HUES6 (cell line): ENCODE measurements around the gene STARD3.
A peak's percentile ranks its signal among the peaks of the same experiment; 100 is the strongest.

Experiments used
- H3K27ac ChIP-seq: 2 replicates; pipeline ENCODE4 v1.7.0; 2013; ENCODE audit warnings: low read depth, mild to moderate bottlenecking, low read length, inconsistent platforms
- H3K27me3 ChIP-seq: 2 replicates; pipeline ENCODE4 v1.6.1; 2013; ENCODE audit warnings: low read length; ENCODE audit not compliant: control insufficient read depth, insufficient read depth
- H3K36me3 ChIP-seq: 2 replicates; pipeline ENCODE4 v1.6.1; 2013; ENCODE audit warnings: low read length; ENCODE audit not compliant: control insufficient read depth, insufficient read depth
- H3K4me1 ChIP-seq: 2 replicates; pipeline ENCODE4 v1.6.1; 2013; ENCODE audit warnings: low read length; ENCODE audit not compliant: control insufficient read depth, insufficient read depth
- H3K4me3 ChIP-seq: 2 replicates; pipeline ENCODE4 v1.5.1; 2013; ENCODE audit warnings: low read depth, low read length
- H3K9ac ChIP-seq: one replicate; pipeline ENCODE4 v1.6.1; 2013; ENCODE audit warnings: mild to moderate bottlenecking, low read length
- H3K9me3 ChIP-seq: 2 replicates; pipeline ENCODE4 v1.6.1; 2013; ENCODE audit warnings: low read depth, low read length; ENCODE audit not compliant: control insufficient read depth, insufficient read depth

Gene STARD3

DNA sequence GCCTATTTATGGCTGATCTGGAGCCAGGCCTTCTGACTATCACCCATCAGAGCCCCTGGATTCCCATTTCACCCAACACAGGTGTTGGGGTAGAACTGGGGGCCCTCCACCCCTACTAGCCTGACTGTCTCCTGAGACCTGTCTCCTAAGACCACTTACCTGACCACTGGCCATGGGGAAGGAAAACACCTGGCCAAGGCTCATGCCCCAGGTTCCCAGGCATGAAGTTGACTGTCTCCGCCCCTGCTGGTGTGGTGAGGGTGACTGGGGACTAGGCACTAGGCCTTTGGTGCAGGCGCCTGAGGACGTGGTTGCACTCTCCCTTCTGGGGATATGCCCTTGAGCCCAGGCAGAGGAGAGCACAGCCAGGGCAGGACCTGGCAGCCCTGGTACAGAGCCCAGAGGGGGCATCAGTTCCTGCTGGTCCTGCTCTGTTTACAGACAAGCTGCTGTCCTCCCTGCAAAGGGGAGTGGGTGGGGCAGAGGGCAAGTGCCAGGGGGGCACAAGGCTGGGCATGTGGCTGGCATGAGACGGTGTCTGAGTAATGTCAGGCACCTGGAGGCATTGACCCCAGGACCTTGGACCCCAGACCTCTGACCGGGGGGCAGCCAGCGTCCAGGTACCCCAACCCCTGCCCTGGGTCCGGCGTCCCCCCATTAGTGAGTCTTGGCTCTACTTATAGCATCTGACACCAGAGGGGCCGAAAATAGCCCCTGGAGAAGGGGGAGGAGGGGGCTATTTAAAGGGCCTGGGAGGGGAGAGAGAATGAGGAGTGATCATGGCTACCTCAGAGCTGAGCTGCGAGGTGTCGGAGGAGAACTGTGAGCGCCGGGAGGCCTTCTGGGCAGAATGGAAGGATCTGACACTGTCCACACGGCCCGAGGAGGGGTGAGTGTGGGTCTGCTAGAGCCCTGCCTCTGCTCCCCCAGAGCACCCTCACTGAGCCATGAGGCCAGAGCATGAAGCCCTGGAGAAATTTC lies 27.9 kb downstream of the STARD3 start, which contains the start of gene TCAP:
Gene TCAP, plus strand, starts transcription at position 769 of the 981 bp plus-strand sequence. Its CDS starts 11 bp downstream, at position 780.
- Histone ChIP-seq H3K27ac (no peak within 1 kb of the TSS), H3K36me3 (peaks cover 20% of the 10 kb centered on the region), H3K27me3 (peaks cover 40% of the 10 kb centered on the region), H3K9ac (no peak within 1 kb of the TSS), H3K9me3 (no peaks in the 10 kb centered on the region), H3K4me3 (peak within 1 kb of the TSS; percentile 52), H3K4me1 (peaks cover 49% of the 10 kb centered on the region)

DNA sequence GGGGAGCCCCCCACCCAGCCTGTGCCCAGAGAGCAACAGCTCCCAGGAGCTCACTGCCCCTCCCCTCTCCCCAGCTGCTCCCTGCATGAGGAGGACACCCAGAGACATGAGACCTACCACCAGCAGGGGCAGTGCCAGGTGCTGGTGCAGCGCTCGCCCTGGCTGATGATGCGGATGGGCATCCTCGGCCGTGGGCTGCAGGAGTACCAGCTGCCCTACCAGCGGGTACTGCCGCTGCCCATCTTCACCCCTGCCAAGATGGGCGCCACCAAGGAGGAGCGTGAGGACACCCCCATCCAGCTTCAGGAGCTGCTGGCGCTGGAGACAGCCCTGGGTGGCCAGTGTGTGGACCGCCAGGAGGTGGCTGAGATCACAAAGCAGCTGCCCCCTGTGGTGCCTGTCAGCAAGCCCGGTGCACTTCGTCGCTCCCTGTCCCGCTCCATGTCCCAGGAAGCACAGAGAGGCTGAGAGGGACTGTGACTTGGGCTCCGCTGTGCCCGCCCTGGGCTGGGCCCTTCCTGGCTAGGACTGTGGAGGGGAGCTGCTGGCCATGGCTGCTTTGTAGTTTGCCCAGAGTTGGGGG lies 28.8 kb downstream of the STARD3 start:
- no peak overlapping the region for H3K27ac ChIP-seq
- H3K4me3 ChIP-seq, result no peak overlapping the region
- peaks cover 12% of the 10 kb centered on the region for H3K36me3 ChIP-seq
- no peak overlapping the region for H3K9ac ChIP-seq
- H3K9me3 ChIP-seq, result no peaks in the 10 kb centered on the region
- peaks cover 40% of the 10 kb centered on the region for H3K27me3 ChIP-seq
- H3K4me1 ChIP-seq, result peaks cover 49% of the 10 kb centered on the region

DNA sequence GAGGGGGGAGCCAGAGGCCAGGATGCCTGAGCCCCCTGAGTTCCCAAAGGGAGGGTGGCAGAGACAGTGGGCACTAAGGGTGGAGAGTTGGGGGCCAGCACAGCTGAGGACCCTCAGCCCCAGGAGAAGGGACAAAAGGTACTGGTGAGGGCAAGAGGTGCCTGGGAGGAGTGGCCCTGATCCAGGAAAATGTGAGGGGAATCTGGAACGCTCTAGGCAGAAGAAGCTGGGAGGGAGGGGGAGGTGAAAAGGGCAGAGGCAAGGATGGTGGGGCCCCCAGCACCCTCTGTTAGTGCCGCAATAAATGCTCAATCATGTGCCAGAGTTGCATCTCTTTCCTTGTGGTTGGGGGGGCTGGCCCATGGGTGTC lies 29.3 kb downstream of the STARD3 start:
- Histone ChIP-seq H3K9ac (no peak overlapping the region), H3K4me3 (no peak overlapping the region), H3K36me3 (peaks cover 8% of the 10 kb centered on the region), H3K27ac (no peak overlapping the region), H3K4me1 (peaks cover 49% of the 10 kb centered on the region), H3K27me3 (peaks cover 40% of the 10 kb centered on the region), H3K9me3 (no peaks in the 10 kb centered on the region)

DNA sequence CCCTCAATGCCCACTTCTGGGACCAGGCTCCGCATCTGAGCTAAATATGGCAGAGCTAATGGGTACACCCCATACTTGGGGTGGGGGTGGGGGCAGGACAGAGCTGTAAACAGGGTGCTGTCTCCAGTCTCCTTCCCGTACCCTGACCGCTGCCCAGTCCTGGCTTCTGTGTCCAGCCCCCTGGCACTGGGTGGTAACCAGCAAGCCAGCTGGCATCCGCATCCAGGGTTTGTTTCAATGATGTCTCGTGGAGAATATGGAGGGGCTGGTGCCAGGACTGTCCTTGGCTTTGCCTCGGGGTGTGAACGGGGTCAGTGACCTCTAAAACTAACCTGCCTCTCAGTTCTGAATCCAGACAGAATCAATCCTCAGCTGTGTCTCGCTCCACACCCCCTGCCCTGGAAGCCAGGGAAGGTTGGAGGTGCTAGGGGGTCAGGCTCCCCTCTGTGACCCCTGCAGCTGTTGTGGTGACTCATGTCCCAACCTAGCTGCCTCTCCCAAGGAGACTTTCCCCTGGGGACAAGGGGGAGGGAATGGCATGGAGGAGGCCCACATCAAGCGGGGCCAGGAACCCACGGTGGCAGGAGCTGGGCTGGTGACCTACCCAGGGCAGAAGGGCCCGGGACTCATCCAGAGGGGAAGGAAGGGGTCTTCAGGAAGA lies 29.8 kb downstream of the STARD3 start:
- Histone ChIP-seq H3K27ac (no peak overlapping the region), H3K4me1 (peaks cover 49% of the 10 kb centered on the region), H3K9me3 (no peaks in the 10 kb centered on the region), H3K36me3 (peaks cover 3% of the 10 kb centered on the region; the same call in 1 of the 2 replicates), H3K27me3 (peaks cover 40% of the 10 kb centered on the region), H3K4me3 (peak overlapping the region; percentile 64), H3K9ac (no peak overlapping the region)

DNA sequence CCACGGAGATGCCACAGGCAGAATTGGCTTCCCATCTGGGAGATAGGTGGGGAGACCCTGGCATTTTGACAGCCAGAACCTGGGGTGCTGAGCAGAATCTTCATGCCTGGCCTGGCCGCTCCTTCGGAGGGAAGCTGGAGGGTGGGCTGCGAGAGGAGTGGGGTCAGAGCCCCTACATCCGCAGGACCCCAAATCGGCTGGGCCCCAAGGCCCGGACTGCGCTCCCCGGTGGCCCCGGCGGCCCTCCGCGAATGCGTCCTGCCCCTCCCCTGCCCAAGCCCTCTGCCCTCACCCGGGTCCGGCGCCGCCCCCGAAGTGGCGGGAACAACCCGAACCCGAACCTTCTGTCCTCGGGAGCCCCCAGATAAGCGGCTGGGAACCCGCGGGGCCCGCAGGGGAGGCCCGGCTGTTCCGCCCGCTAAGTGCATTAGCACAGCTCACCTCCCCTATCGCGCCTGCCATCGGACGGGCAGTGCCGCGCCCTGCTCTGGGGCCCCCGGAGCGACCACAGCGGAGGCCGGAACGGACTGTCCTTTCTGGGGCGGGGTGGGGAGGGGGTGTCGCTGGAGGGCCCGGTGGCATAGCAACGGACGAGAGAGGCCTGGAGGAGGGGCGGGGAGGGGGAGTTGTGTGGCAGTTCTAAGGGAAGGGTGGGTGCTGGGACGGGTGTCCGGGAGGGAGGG lies 30.5 kb downstream of the STARD3 start:
- peaks cover 40% of the 10 kb centered on the region for H3K27me3 ChIP-seq
- peaks cover 51% of the 10 kb centered on the region for H3K4me1 ChIP-seq
- H3K36me3 ChIP-seq, result no peaks in the 10 kb centered on the region
- H3K9ac ChIP-seq, result no peak overlapping the region
- peak overlapping the region; percentile 64 for H3K4me3 ChIP-seq
- H3K9me3 ChIP-seq, result no peaks in the 10 kb centered on the region
- no peak overlapping the region for H3K27ac ChIP-seq

DNA sequence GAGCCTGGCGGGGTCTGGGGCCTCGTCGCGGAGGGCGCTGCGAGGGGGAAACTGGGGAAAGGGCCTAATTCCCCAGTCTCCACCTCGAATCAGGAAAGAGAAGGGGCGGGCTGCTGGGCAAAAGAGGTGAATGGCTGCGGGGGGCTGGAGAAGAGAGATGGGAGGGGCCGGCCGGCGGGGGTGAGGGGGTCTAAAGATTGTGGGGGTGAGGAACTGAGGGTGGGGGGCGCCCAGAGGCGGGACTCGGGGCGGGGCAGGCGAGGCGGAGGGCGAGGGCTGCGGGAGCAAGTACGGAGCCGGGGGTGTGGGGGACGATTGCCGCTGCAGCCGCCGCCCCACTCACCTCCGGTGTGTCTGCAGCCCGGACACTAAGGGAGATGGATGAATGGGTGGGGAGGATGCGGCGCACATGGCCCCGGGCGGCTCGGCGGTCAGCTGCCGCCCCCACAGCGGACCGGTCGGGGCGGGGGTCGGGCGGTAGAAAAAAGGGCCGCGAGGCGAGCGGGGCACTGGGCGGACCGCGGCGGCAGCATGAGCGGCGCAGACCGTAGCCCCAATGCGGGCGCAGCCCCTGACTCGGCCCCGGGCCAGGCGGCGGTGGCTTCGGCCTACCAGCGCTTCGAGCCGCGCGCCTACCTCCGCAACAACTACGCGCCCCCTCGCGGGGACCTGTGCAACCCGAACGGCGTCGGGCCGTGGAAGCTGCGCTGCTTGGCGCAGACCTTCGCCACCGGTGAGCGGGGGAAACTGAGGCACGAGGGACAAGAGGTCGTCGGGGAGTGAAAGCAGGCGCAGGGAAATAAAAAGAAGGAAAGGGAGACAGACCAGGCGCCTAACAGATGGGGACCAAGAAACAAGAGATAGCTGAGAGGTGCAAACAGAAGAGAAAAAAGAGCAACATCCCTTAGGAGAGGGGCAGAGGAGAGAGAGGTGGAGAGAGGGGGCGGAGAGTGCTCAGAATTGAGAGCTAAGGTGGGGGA lies 31.3 kb downstream of the STARD3 start, which contains the start of gene PNMT:
Gene PNMT, plus strand, starts transcription at position 509 of the 980 bp plus-strand sequence. Its CDS starts 23 bp downstream, at position 532.
- peak within 1 kb of the TSS; percentile 14 for H3K9ac ChIP-seq
- H3K4me1 ChIP-seq, result peaks cover 43% of the 10 kb centered on the region
- no peaks in the 10 kb centered on the region for H3K36me3 ChIP-seq
- peaks cover 40% of the 10 kb centered on the region for H3K27me3 ChIP-seq
- peak within 1 kb of the TSS; percentile 64 for H3K4me3 ChIP-seq
- H3K27ac ChIP-seq, result no peak within 1 kb of the TSS
- H3K9me3 ChIP-seq, result no peaks in the 10 kb centered on the region

DNA sequence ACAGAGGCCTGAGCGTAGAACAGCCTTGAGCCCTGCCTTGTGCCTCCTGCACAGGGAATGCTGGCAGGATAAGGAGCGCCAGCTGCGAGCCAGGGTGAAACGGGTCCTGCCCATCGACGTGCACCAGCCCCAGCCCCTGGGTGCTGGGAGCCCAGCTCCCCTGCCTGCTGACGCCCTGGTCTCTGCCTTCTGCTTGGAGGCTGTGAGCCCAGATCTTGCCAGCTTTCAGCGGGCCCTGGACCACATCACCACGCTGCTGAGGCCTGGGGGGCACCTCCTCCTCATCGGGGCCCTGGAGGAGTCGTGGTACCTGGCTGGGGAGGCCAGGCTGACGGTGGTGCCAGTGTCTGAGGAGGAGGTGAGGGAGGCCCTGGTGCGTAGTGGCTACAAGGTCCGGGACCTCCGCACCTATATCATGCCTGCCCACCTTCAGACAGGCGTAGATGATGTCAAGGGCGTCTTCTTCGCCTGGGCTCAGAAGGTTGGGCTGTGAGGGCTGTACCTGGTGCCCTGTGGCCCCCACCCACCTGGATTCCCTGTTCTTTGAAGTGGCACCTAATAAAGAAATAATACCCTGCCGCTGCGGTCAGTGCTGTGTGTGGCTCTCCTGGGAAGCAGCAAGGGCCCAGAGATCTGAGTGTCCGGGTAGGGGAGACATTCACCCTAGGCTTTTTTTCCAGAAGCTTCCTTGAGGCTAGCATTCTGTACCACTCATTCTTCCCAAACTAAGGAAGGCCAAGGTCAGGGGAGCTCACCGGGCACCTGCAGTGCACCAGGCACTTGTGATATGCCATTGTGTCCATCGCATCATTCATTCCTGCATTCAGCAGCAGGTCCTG lies 33.2 kb downstream of the STARD3 start:
- Histone ChIP-seq H3K9me3 (no peaks in the 10 kb centered on the region), H3K9ac (no peak overlapping the region), H3K27me3 (peaks cover 40% of the 10 kb centered on the region), H3K27ac (no peak overlapping the region), H3K4me1 (peaks cover 37% of the 10 kb centered on the region), H3K36me3 (no peaks in the 10 kb centered on the region), H3K4me3 (no peak overlapping the region)

DNA sequence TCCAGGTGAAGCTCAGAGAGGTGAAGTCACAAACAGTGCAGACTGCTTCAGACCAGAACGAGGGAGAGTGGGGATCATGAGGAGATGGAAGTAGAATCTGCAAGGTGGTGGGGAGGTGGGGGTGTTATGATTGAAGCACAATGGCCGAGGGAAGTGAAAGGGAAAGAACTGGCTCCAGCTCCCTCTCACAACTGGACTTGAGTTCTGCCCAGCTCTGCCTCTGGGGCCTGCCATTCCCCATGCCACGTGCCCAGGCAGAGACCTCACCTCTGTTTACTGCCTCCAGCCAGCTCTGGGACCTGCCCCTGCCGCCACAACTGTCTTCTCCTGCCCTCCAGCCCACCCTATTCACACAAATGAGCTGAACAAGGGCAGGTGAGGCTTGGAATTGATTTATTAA lies 33.8 kb downstream of the STARD3 start:
- H3K4me3 ChIP-seq, result no peak overlapping the region
- peaks cover 36% of the 10 kb centered on the region for H3K4me1 ChIP-seq
- no peak overlapping the region for H3K9ac ChIP-seq
- no peak overlapping the region for H3K27ac ChIP-seq
- H3K27me3 ChIP-seq, result peaks cover 38% of the 10 kb centered on the region
- no peaks in the 10 kb centered on the region for H3K36me3 ChIP-seq
- no peaks in the 10 kb centered on the region for H3K9me3 ChIP-seq

DNA sequence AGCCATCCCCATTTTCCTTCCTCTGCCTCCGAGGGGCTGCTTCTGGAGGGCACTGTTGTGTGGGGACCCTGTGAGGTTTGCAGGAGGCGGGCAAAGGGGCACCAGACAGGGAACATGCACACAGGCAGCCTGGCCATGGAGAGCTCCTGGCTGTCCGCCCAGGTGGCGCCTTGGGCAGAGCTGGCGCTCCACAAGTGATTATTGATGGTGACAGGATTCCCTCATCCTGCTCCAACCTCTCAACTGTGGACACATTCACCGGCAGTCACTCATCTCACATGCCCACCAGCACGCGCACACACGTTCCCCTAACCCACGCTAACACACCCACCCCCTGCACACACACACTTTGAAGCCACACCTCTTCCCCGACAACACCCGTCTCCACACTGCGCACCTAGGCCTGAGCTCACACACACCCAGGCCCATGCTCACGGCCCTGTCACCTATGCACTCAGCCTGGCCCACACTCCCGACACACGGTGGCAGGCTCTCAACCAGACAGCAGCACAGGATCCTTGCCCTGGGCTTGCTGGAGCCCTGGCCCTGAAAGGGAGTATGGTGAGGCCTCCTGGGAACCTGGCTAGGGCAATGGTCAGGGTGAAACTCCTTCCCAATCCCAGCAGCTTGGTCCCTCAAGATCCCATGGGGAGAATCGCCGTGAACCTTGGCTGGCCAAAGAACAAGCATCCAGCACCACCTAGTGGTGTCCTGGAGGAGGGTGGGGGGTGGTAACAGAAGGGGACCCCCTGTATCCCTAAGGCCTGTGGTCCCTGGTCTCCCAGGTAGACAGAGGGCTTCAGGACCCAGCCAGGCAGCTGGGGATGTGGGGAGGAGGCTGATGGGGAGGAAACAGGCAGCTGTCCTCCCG lies 34.9 kb downstream of the STARD3 start:
- Histone ChIP-seq H3K9ac (no peak overlapping the region), H3K36me3 (peaks cover 4% of the 10 kb centered on the region; the same call in 1 of the 2 replicates), H3K9me3 (no peaks in the 10 kb centered on the region), H3K4me3 (no peak overlapping the region), H3K4me1 (peaks cover 28% of the 10 kb centered on the region), H3K27me3 (peaks cover 26% of the 10 kb centered on the region), H3K27ac (no peak overlapping the region)
